Activated CD4-positive, alpha-beta memory T cell treated with anti-CD3 and anti-CD28 coated beads, Interleukin-2, amount 10 ng/mL, durations not matched to agents 7 days and 5 days (primary cell): Measurements from ENCODE around the gene THSD7B. TPM values are rescaled to one million over a fixed set of nuclear protein-coding genes. Genes with fewer than 3 reads are reported as not detected.
"Not testable (repeated sequence)": the region's sequence is repeated elsewhere in the genome, so short reads cannot be mapped to it uniquely, and the experiment has no call there.

Source experiments
- CTCF ChIA-PET: fragments of 350-600 bp; sonication (Branson Sonifier 250); formaldehyde crosslinking; loops from one replicate; lab custom pipeline; 2021; ENCODE audit warnings: antibody characterized with exemption, inconsistent platforms; lab: Charles Lee
- POLR2A ChIA-PET: fragments of 350-600 bp; sonication (Branson Sonifier 250); formaldehyde crosslinking; loops from one replicate; lab custom pipeline; 2021; ENCODE audit warnings: antibody characterized with exemption; lab: Charles Lee
- DNase-seq: peaks from one replicate; pipeline ENCODE4 v3.0.0-alpha.2; 2020
- H3K27ac Mint-ChIP-seq: one replicate; pipeline ENCODE4 v1.8.0; 2021; ENCODE audit warnings: mild to moderate bottlenecking, mixed read lengths
- H3K27me3 Mint-ChIP-seq: one replicate; pipeline ENCODE4 v1.8.0; 2021; ENCODE audit warnings: mixed read lengths
- H3K36me3 Mint-ChIP-seq: one replicate; pipeline ENCODE4 v1.8.0; 2021; ENCODE audit warnings: low read depth, mixed read lengths
- H3K4me1 Mint-ChIP-seq: one replicate; pipeline ENCODE4 v1.8.0; 2021; ENCODE audit warnings: mixed read lengths
- H3K4me3 Mint-ChIP-seq: one replicate; pipeline ENCODE4 v1.8.0; 2021; ENCODE audit warnings: mild to moderate bottlenecking, mixed read lengths
- H3K9me3 Mint-ChIP-seq: one replicate; pipeline ENCODE4 v1.8.0; 2021; ENCODE audit warnings: mixed read lengths
- total RNA-seq, 2 experiments: library from RNA; stranded (reverse); gene quantifications; one replicate each; pipeline ENCODE4 v1.2.3, GENCODE V29; 2021

THSD7B gene
- total RNA-seq, 2 experiments from 2014 or later = not detected

- Mint-ChIP-seq H3K36me3 (no peaks in the 10 kb centered on the region), H3K4me3 (no peak overlapping the region), H3K27me3 (no peaks in the 10 kb centered on the region), H3K4me1 (no peaks in the 10 kb centered on the region), H3K27ac (no peak overlapping the region), H3K9me3 (no peaks in the 10 kb centered on the region)
- ChIA-PET CTCF (no interaction called here), POLR2A (no interaction called here)
- DNase-seq = no peak
These were observed 282.0 kb downstream of the THSD7B start for GRCh38 chr2:137047369-137047768.

DNA sequence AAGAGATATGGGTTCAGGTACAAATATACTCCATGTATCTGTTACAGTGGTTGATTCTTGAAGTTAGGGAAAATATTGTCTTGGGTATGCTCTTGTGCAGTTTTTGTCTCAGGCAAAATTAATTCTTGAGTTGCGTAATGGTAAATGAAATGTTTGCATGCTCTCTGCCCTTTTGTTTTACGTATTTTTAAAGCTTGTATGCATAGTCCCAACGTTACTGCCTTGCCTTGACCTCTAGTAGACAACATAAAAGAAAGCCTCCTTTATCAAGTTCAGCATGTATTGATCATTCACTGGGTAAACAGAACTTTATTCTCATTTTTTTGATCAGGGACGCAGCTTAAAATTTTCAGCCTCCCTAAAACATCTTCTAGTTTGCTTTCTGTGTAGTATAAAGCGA is 283.1 kb downstream of the THSD7B start:
- H3K27ac Mint-ChIP-seq = no peak overlapping the region
- H3K9me3 Mint-ChIP-seq = no peaks in the 10 kb centered on the region
- ChIA-PET CTCF (no interaction called here), POLR2A (no interaction called here)
- no peaks in the 10 kb centered on the region for H3K36me3 Mint-ChIP-seq
- DNase-seq = no peak
- no peaks in the 10 kb centered on the region for H3K4me1 Mint-ChIP-seq
- H3K4me3 Mint-ChIP-seq = no peak overlapping the region
- no peaks in the 10 kb centered on the region for H3K27me3 Mint-ChIP-seq

DNA sequence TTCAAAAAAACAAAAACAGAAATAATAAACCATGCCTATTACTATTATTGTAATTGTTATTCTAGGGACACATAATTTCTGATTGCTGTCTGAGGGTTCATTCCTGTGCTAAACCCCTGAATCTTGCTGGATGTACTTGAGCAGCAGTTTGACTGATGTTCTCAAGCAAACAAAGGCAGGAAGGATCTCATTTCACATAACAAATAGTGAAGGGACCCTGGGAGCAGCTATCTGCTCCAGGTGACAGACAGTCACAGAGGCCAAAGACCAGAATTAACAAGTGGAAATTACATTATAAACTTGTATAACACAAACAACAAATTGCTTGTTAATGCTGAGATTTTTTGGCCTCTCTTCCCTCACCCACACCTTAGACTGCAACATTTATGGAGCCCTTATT is 284.2 kb downstream of the THSD7B start:
- H3K4me3 Mint-ChIP-seq = no peak overlapping the region
- H3K27me3 Mint-ChIP-seq = no peaks in the 10 kb centered on the region
- ChIA-PET POLR2A (no interaction called here), CTCF (no interaction called here)
- H3K9me3 Mint-ChIP-seq = no peaks in the 10 kb centered on the region
- H3K36me3 Mint-ChIP-seq = no peaks in the 10 kb centered on the region
- H3K4me1 Mint-ChIP-seq = no peaks in the 10 kb centered on the region
- no peak overlapping the region for H3K27ac Mint-ChIP-seq
- DNase-seq = no peak

- ChIA-PET CTCF (no interaction called here), POLR2A (no interaction called here)
- H3K9me3 Mint-ChIP-seq = no peaks in the 10 kb centered on the region
- no peak for DNase-seq
- no peak overlapping the region for H3K27ac Mint-ChIP-seq
- no peaks in the 10 kb centered on the region for H3K36me3 Mint-ChIP-seq
- no peaks in the 10 kb centered on the region for H3K27me3 Mint-ChIP-seq
- H3K4me1 Mint-ChIP-seq = no peaks in the 10 kb centered on the region
- H3K4me3 Mint-ChIP-seq = no peak overlapping the region
These were observed 285.6 kb downstream of the THSD7B start for GRCh38 chr2:137050949-137051348.

- H3K27ac Mint-ChIP-seq = no peak overlapping the region
- H3K4me1 Mint-ChIP-seq = no peaks in the 10 kb centered on the region
- no peak overlapping the region for H3K4me3 Mint-ChIP-seq
- no peaks in the 10 kb centered on the region for H3K9me3 Mint-ChIP-seq
- ChIA-PET POLR2A (no interaction called here), CTCF (no interaction called here)
- no peak for DNase-seq
- no peaks in the 10 kb centered on the region for H3K27me3 Mint-ChIP-seq
- no peaks in the 10 kb centered on the region for H3K36me3 Mint-ChIP-seq
These were observed 286.5 kb downstream of the THSD7B start for GRCh38 chr2:137051778-137052398.

DNA sequence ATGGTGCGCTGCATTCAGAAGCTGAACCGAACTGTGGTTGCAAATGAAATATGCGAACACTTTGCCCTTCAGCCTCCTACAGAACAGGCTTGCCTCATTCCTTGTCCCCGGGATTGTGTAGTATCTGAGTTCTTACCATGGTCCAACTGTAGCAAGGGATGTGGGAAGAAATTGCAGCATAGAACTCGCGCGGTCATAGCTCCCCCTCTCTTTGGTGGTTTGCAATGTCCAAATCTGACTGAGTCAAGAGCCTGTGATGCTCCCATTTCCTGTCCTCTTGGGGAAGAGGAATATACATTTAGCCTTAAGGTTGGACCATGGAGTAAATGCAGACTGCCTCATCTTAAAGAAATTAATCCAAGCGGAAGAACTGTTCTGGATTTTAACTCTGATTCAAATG is 291.4 kb downstream of the THSD7B start:
- H3K4me1 Mint-ChIP-seq = no peaks in the 10 kb centered on the region
- H3K27ac Mint-ChIP-seq = no peak overlapping the region
- no peak for DNase-seq
- H3K4me3 Mint-ChIP-seq = no peak overlapping the region
- POLR2A ChIA-PET = no interaction called here
- H3K9me3 Mint-ChIP-seq = no peaks in the 10 kb centered on the region
- no peaks in the 10 kb centered on the region for H3K27me3 Mint-ChIP-seq
- H3K36me3 Mint-ChIP-seq = no peaks in the 10 kb centered on the region
- CTCF ChIA-PET = no interaction called here

DNA sequence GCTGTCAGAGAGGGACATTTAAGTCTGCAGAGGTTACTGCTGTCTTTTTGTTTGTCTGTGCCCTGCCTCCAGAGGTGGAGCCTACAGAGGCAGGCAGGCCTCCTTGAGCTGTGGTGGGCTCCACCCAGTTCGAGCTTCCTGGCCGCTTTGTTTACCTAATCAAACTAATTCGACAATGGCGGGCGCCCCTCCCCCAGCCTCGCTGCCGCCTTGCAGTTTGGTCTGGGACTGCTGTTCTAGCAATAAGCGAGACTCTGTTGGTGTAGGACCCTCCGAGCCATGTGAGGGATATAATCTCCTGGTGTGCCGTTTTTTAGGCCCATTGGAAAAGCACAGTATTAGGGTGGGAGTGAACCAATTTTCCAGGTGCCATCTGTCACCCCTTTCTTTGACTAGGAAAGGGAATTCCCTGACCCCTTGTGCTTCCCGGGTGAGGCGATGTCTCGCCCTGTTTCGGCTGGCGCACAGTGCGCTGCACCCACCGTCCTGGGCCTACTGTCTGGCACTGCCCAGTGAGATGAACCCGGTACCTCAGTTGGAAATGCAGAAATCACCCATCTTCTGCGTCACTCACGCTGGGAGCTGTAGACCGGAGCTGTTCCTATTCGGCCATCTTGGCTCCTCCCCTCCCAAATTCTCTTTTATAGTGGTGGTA is 310.9 kb downstream of the THSD7B start:
- CTCF ChIA-PET, H3K9me3 Mint-ChIP-seq, POLR2A ChIA-PET, H3K4me1 Mint-ChIP-seq, H3K36me3 Mint-ChIP-seq, DNase-seq, H3K27me3 Mint-ChIP-seq, H3K4me3 Mint-ChIP-seq, H3K27ac Mint-ChIP-seq: not testable (repeated sequence)

DNA sequence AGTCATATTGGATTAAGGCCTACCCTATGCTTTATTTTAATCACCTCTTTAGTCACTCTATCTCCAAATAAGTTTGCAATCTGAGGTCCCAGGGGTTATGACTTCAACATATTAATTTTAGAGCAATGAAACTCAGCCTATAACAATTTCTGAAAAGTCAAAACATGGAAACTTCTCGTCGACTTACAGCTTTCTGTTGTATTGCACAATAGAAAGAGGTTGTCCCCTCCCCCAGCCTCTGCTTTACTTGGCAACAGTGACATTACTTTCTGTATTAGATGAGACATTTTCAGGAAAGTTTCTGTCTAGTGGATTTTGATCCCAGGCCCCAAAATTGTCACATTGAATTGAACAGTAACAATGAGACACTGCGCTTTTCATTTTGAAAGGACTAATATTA is 326.4 kb downstream of the THSD7B start:
- no peaks in the 10 kb centered on the region for H3K27me3 Mint-ChIP-seq
- H3K4me3 Mint-ChIP-seq = no peak overlapping the region
- DNase-seq = no peak
- no peak overlapping the region for H3K27ac Mint-ChIP-seq
- POLR2A ChIA-PET = no interaction called here
- no peaks in the 10 kb centered on the region for H3K9me3 Mint-ChIP-seq
- H3K4me1 Mint-ChIP-seq = no peaks in the 10 kb centered on the region
- CTCF ChIA-PET = no interaction called here
- H3K36me3 Mint-ChIP-seq = no peaks in the 10 kb centered on the region

DNA sequence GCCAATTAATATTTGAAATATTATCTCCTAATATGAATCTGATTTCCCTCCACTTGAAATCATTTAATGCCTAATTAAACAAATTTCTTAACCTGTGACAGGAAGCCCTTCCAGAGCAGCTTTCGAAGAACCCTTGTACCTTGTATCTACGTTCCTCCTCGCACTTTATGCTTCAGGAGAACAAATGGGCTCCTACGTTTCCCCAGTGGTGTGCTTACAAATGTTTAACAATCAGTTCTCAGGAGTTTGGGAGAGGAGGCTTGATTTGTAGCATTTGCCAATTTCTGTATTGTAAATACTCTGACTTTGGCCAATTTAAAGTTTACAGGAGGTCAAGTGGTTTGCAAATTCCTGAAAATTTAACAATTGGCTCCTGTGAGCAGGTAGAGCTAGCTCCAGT is 327.8 kb downstream of the THSD7B start:
- H3K27ac Mint-ChIP-seq = no peak overlapping the region
- H3K9me3 Mint-ChIP-seq = no peaks in the 10 kb centered on the region
- no peak for DNase-seq
- H3K27me3 Mint-ChIP-seq = no peaks in the 10 kb centered on the region
- H3K4me3 Mint-ChIP-seq = no peak overlapping the region
- ChIA-PET CTCF (no interaction called here), POLR2A (no interaction called here)
- H3K4me1 Mint-ChIP-seq = no peaks in the 10 kb centered on the region
- no peaks in the 10 kb centered on the region for H3K36me3 Mint-ChIP-seq

DNA sequence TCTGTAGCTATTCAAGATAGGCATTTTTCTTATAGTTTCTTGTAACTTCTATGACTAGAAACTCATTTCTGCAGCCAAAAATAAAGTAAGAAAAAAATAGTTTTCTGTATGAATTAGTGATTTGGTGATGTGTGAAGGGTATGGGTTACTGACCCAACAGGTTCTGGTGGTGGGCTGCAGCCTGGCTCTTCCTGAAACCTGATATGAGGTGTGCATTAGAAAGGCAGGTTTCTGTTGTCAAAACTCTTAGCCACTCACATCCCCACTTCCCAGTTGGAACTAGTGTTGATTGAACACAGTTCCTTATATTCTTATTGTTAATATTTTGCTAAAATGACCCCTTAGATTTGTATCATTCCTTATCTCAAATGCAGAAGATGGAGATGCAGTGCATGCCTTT is 330.8 kb downstream of the THSD7B start:
- no peak for DNase-seq
- Mint-ChIP-seq H3K27me3 (no peaks in the 10 kb centered on the region), H3K4me1 (no peaks in the 10 kb centered on the region), H3K36me3 (no peaks in the 10 kb centered on the region), H3K9me3 (no peaks in the 10 kb centered on the region), H3K4me3 (no peak overlapping the region), H3K27ac (no peak overlapping the region)
- CTCF ChIA-PET = no interaction called here
- POLR2A ChIA-PET = no interaction called here

GRCh38 chr2:137096693-137097092 is 331.3 kb downstream of the THSD7B start:
- no peak overlapping the region for H3K27ac Mint-ChIP-seq
- DNase-seq = no peak
- H3K4me3 Mint-ChIP-seq = no peak overlapping the region
- H3K27me3 Mint-ChIP-seq = no peaks in the 10 kb centered on the region
- H3K4me1 Mint-ChIP-seq = no peaks in the 10 kb centered on the region
- ChIA-PET CTCF (no interaction called here), POLR2A (no interaction called here)
- no peaks in the 10 kb centered on the region for H3K36me3 Mint-ChIP-seq
- H3K9me3 Mint-ChIP-seq = no peaks in the 10 kb centered on the region

- H3K9me3 Mint-ChIP-seq, H3K4me1 Mint-ChIP-seq, H3K27ac Mint-ChIP-seq, POLR2A ChIA-PET, H3K27me3 Mint-ChIP-seq, H3K36me3 Mint-ChIP-seq, H3K4me3 Mint-ChIP-seq, CTCF ChIA-PET, DNase-seq: not testable (repeated sequence)
These were observed 336.5 kb downstream of the THSD7B start for GRCh38 chr2:137101814-137102213.

- DNase-seq = no peak
- CTCF ChIA-PET = no interaction called here
- no peaks in the 10 kb centered on the region for H3K27me3 Mint-ChIP-seq
- H3K36me3 Mint-ChIP-seq = no peaks in the 10 kb centered on the region
- no peak overlapping the region for H3K4me3 Mint-ChIP-seq
- POLR2A ChIA-PET = no interaction called here
- no peaks in the 10 kb centered on the region for H3K4me1 Mint-ChIP-seq
- H3K27ac Mint-ChIP-seq = no peak overlapping the region
- H3K9me3 Mint-ChIP-seq = peaks cover under 1% of the 10 kb centered on the region
These were observed 342.6 kb downstream of the THSD7B start for GRCh38 chr2:137107904-137108303.

GRCh38 chr2:137111896-137112295 is 346.6 kb downstream of the THSD7B start:
- H3K27me3 Mint-ChIP-seq = no peaks in the 10 kb centered on the region
- CTCF ChIA-PET = no interaction called here
- POLR2A ChIA-PET = no interaction called here

More at GRCh38 chr2:137111896-137112295, 346.6 kb downstream of the THSD7B start:
- DNase-seq = no peak
- no peaks in the 10 kb centered on the region for H3K36me3 Mint-ChIP-seq
- no peak overlapping the region for H3K4me3 Mint-ChIP-seq
- no peaks in the 10 kb centered on the region for H3K4me1 Mint-ChIP-seq
- no peak overlapping the region for H3K27ac Mint-ChIP-seq
- no peaks in the 10 kb centered on the region for H3K9me3 Mint-ChIP-seq
